GM10266 (cell line): ENCODE data around the gene SSBP3.

Experiments
- DNase-seq: peaks from one replicate; pipeline ENCODE4 v3.0.0; 2012; ENCODE audit errors: extremely low spot score
- TF ChIP-seq, protein P1 (sequence below): IDR thresholded peaks from 2 replicates; pipeline ENCODE4 v1.5.1; 2012; ENCODE audit warnings: mild to moderate bottlenecking, low read depth; ENCODE audit not compliant: control insufficient read depth, insufficient read depth; ENCODE audit errors: missing control alignments

Gene SSBP3

DNA sequence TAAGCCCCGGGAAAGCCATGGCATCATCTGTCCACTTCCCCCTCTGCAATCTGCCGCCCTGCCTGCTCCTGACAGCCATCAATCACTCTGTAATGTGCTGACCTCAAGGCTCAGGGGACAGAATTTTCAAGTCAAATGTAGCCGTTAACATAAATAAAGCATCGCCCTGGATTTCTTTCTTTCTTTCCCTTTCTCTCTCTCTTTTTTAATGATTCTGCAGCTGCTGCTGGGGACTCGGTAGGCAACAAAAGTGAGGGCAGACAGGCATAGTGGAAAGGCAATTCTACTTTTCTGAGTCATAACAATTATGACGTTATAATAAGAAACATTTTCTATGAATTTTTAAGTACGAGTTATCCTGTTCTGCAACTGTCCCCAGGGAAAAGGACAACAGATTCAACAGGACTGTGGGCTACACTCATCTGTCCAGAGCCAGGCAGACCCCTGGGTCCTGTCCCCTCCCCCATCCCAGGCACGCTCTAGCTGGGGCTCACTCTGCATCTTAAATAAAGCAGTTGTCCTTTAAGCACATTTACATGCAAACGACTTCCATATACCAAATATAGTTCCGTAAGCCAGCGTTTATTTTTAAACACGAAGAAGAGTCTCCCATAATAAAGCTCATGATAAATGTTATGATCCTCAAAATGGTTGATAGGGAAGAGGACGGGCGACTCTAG is 78.7 kb downstream of the SSBP3 start:
- TF ChIP-seq, protein P1, sequence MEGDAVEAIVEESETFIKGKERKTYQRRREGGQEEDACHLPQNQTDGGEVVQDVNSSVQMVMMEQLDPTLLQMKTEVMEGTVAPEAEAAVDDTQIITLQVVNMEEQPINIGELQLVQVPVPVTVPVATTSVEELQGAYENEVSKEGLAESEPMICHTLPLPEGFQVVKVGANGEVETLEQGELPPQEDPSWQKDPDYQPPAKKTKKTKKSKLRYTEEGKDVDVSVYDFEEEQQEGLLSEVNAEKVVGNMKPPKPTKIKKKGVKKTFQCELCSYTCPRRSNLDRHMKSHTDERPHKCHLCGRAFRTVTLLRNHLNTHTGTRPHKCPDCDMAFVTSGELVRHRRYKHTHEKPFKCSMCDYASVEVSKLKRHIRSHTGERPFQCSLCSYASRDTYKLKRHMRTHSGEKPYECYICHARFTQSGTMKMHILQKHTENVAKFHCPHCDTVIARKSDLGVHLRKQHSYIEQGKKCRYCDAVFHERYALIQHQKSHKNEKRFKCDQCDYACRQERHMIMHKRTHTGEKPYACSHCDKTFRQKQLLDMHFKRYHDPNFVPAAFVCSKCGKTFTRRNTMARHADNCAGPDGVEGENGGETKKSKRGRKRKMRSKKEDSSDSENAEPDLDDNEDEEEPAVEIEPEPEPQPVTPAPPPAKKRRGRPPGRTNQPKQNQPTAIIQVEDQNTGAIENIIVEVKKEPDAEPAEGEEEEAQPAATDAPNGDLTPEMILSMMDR = no peak
- DNase-seq = no peak

DNA sequence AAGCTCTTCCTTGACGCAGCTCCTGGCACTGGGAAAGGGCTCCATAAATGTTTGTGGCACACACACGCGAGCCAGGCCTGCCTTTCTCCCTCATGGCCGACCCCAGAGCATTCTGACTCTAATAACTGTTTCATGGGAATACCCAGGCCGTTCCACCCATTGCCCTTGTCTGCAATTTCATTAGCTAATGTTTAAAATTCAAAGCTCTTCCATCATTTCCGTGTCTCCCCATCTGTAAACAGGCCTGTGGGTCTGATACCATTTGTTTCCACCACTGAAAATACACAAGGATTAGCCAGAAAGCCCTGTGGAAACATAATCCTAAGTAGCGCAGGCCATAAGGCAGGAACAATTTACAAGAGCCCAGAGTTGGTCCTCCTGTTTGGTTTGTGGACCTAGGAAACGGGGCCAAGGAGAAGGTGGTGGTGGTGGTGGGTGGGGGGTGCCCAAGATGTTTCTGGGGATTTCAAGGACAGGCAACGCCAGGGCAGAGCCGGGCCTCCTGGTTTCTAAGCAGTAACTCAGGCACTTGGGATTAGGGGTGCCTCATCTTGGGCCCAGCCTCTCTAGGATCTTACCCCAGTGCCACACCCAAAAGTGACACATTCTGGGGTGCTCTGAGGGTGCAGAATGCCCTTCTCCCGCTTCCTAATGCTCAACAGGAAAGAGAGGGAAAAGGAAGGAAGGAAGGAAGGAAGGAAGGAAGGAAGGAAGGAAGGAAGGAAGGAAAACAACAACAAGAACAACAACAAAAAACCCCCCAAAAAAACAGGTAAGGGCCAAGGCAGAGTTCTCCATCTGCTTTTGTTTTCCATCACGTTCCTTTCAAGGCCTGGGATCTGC is 79.4 kb downstream of the SSBP3 start:
- TF ChIP-seq, protein P1 = no peak
- DNase-seq = no peak

DNA sequence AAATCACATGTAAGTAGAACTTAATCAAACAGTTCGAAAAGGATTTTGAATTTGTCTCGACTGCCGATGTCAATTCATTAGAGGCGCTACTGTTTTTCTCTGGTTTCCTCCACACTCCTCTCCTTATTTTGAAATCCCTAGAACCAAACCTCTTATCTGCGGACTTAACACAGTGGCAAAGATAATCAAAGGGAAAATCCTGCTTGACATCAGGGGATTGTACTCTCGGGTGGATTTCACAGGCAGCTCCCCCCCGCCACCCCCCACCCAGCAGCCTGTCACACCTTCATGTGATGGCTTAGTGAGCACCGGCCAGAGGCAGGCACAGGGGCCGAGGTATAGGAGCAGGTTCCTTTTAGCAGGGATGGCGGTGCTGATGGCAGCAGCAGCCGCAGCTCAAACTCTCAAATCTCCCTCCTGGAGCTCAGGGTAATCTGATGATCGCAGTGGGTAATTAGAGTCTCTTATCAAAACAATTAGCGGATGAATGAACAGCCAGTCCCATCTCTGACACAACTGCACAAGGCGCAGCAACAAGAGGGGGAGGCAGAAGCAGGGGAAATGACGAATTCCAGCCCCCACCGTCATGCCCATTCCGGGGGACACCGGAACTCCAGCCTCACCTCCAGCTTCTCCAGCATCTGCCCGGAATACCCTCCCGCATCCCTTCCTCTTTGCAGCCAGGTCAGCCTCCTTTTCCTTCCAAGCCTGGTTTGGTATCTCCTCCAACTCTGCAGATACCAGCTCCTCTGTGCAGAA is 80.3 kb downstream of the SSBP3 start:
- DNase-seq = no peak
- TF ChIP-seq, protein P1 = no peak

DNA sequence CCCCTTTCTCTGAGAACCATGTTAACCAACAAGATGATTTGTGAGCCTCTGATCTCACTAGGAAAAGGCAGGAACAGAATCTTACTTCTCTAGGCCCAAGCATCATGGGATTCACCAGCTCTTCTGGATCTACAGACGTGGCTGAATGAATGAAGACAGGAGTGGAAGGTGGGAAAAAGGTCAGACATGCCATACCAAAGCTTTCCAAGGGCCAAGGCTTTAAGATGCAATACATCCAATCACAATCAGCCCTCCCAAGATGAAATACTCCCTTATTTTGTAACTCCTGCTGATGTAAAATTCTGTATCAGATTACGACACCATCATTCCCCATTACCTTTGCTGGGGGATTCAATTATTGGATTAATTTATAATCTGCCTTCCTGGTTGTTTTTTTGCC is 80.9 kb downstream of the SSBP3 start:
- TF ChIP-seq, protein P1 = no peak
- DNase-seq = no peak

DNA sequence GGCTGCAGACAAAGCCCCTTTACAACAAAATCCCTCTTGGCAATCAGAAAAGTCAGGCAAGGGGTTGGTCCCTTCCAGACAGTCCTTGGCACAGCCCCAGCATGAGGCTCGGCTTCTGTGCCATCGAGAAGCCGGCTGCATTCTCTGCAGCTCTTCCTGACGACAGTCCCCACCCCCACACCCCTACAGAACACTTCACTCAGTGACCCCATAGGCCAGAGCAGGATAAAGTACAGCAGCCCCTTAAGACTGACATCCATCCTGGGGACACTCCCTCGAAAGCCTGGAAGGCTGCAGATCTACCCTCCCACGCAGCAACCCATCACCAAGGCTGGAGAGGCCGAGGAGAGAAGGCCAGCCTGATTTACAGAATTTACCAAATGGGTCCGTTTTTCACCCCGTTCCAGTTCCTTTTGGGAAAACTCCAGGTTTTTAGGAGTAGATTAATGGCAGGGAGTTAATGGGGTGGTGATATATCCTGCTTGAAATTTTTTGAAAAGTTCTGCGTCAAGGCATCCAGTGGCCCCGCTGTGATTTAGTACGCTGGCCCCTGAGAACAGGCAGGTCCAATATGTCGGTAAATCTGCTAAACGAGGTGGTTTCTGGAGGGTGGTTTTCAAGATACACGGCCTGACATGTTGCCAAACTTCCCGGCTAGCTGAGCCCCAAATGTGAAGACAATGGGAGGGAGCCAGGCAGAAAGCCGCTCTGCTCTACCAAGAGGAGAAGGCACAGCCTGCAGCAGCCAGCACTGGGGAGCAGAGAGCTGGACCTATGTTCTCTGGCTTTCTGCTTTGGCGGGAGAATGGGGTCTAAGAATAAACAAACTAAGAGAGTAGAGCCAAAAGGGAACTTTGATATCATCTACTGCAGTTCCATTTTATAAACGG is 81.7 kb downstream of the SSBP3 start:
- no peak for DNase-seq

DNA sequence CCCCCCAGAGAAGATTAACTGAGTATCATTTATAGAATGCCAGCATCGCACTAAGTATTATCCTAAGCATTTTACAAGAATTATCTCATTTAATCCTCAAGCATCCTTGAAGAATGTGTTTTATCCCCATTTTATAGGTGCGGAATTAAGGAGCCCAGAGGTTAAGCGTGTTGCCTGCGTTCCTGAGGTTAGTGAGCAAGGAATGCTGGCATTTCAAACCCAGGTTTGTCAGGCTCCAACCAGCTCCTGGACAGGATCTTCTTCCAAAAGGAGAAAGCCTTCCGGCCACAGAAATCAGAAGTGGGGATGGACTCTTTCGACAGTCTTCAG is 82.3 kb downstream of the SSBP3 start:
- TF ChIP-seq, protein P1 = no peak
- DNase-seq = no peak

More for the DNA sequence above, 81.7 kb downstream of the SSBP3 start:
- TF ChIP-seq, protein P1 = no peak
